ENCODE data around the gene CELF1.

CELF1 gene

GRCh38 chr11:47589584-47589976 lies 36.6 kb upstream of the CELF1 start:
- no peak overlapping the region for H3K4me3 ChIP-seq (ENCODE audit: low read length)
- H3K9ac ChIP-seq (ENCODE audit: low read depth, low read length): no peak overlapping the region
- no peaks in the 10 kb centered on the region for H3K9me3 ChIP-seq (ENCODE audit: insufficient read depth, low read depth, low read length)
- no peaks in the 10 kb centered on the region; the same call in 1 of the 2 replicates for H3K36me3 ChIP-seq (ENCODE audit: insufficient read depth, low read depth, low read length)
- peaks cover 6% of the 10 kb centered on the region; the same call in 1 of the 2 replicates for H3K4me1 ChIP-seq (ENCODE audit: insufficient read depth, low read length)
- H3K27me3 ChIP-seq (ENCODE audit: insufficient read depth, low read length): peaks cover 27% of the 10 kb centered on the region
- H3K27ac ChIP-seq (ENCODE audit: low read length): no peak overlapping the region

- H3K36me3 ChIP-seq (ENCODE audit: insufficient read depth, low read depth, low read length): peaks cover 5% of the 10 kb centered on the region
- H3K4me1 ChIP-seq (ENCODE audit: insufficient read depth, low read length): peaks cover 3% of the 10 kb centered on the region; the same call in 1 of the 2 replicates
- H3K4me3 ChIP-seq (ENCODE audit: low read length): no peak overlapping the region
- H3K27ac ChIP-seq (ENCODE audit: low read length): no peak overlapping the region
- H3K9me3 ChIP-seq (ENCODE audit: insufficient read depth, low read depth, low read length): no peaks in the 10 kb centered on the region
- H3K9ac ChIP-seq (ENCODE audit: low read depth, low read length): no peak overlapping the region
- H3K27me3 ChIP-seq (ENCODE audit: insufficient read depth, low read length): peaks cover 23% of the 10 kb centered on the region
These were observed 36.2 kb upstream of the CELF1 start for GRCh38 chr11:47589118-47589517.

- no peak overlapping the region for H3K9ac ChIP-seq (ENCODE audit: low read depth, low read length)
- no peak overlapping the region for H3K4me3 ChIP-seq (ENCODE audit: low read length)
- H3K27ac ChIP-seq (ENCODE audit: low read length): no peak overlapping the region
- H3K36me3 ChIP-seq (ENCODE audit: insufficient read depth, low read depth, low read length): peaks cover 17% of the 10 kb centered on the region
- H3K4me1 ChIP-seq (ENCODE audit: insufficient read depth, low read length): peaks cover 3% of the 10 kb centered on the region; the same call in 1 of the 2 replicates
- peaks cover 10% of the 10 kb centered on the region for H3K27me3 ChIP-seq (ENCODE audit: insufficient read depth, low read length)
- no peaks in the 10 kb centered on the region for H3K9me3 ChIP-seq (ENCODE audit: insufficient read depth, low read depth, low read length)
These were observed 34.9 kb upstream of the CELF1 start for GRCh38 chr11:47587723-47588326.

- Histone ChIP-seq H3K9ac (ENCODE audit: low read depth, low read length) (no peak overlapping the region), H3K36me3 (ENCODE audit: insufficient read depth, low read depth, low read length) (peaks cover 24% of the 10 kb centered on the region), H3K27ac (ENCODE audit: low read length) (no peak overlapping the region), H3K4me1 (ENCODE audit: insufficient read depth, low read length) (no peaks in the 10 kb centered on the region; the same call in 1 of the 2 replicates), H3K27me3 (ENCODE audit: insufficient read depth, low read length) (peaks cover 4% of the 10 kb centered on the region), H3K9me3 (ENCODE audit: insufficient read depth, low read depth, low read length) (no peaks in the 10 kb centered on the region), H3K4me3 (ENCODE audit: low read length) (no peak overlapping the region)
These were observed 34.2 kb upstream of the CELF1 start for GRCh38 chr11:47587039-47587716.

- Histone ChIP-seq H3K27me3 (ENCODE audit: insufficient read depth, low read length) (no peaks in the 10 kb centered on the region), H3K9ac (ENCODE audit: low read depth, low read length) (no peak within 1 kb of the TSS), H3K4me1 (ENCODE audit: insufficient read depth, low read length) (no peaks in the 10 kb centered on the region), H3K4me3 (ENCODE audit: low read length) (no peak within 1 kb of the TSS), H3K27ac (ENCODE audit: low read length) (no peak within 1 kb of the TSS), H3K9me3 (ENCODE audit: insufficient read depth, low read depth, low read length) (no peaks in the 10 kb centered on the region), H3K36me3 (ENCODE audit: insufficient read depth, low read depth, low read length) (peaks cover 33% of the 10 kb centered on the region)
These were observed 33.3 kb upstream of the CELF1 start, which contains the start of gene FAM180B for GRCh38 chr11:47586098-47586855. Gene FAM180B, plus strand, starts transcription at chr11:47586678. Its CDS starts 91 bp downstream, at chr11:47586769.

GRCh38 chr11:47583844-47584243 lies 30.9 kb upstream of the CELF1 start:
- no peak overlapping the region for H3K9ac ChIP-seq (ENCODE audit: low read depth, low read length)
- peaks cover 43% of the 10 kb centered on the region for H3K36me3 ChIP-seq (ENCODE audit: insufficient read depth, low read depth, low read length)

GRCh38 chr11:47578524-47579494 lies 25.9 kb upstream of the CELF1 start, which contains the start of the genes KBTBD4 and NDUFS3:
Gene KBTBD4, minus strand, starts transcription at chr11:47578970. Its CDS starts 19 bp downstream, at chr11:47578951.
Gene NDUFS3, plus strand, starts transcription at chr11:47579074. Its CDS starts 18 bp downstream, at chr11:47579092.
- H3K4me3 ChIP-seq (ENCODE audit: low read length): peak within 1 kb of the TSS; percentile 98
- peak within 1 kb of the TSS; percentile 95 for H3K27ac ChIP-seq (ENCODE audit: low read length)
- H3K9ac ChIP-seq (ENCODE audit: low read depth, low read length): peak within 1 kb of the TSS; percentile 98
- H3K36me3 ChIP-seq (ENCODE audit: insufficient read depth, low read depth, low read length): peaks cover 61% of the 10 kb centered on the region
- no peaks in the 10 kb centered on the region for H3K27me3 ChIP-seq (ENCODE audit: insufficient read depth, low read length)
- peaks cover 7% of the 10 kb centered on the region; the same call in 1 of the 2 replicates for H3K4me1 ChIP-seq (ENCODE audit: insufficient read depth, low read length)
- H3K9me3 ChIP-seq (ENCODE audit: insufficient read depth, low read depth, low read length): no peaks in the 10 kb centered on the region

More at GRCh38 chr11:47583844-47584243, 30.9 kb upstream of the CELF1 start:
- Histone ChIP-seq H3K27ac (ENCODE audit: low read length) (no peak overlapping the region), H3K4me3 (ENCODE audit: low read length) (no peak overlapping the region), H3K4me1 (ENCODE audit: insufficient read depth, low read length) (0 out of 2 replicates have a peak, but pooled peaks cover 3% of the 10 kb centered on the region), H3K27me3 (ENCODE audit: insufficient read depth, low read length) (no peaks in the 10 kb centered on the region), H3K9me3 (ENCODE audit: insufficient read depth, low read depth, low read length) (no peaks in the 10 kb centered on the region)

- peak overlapping the region; percentile 98; the same call in 1 of the 2 replicates for H3K9ac ChIP-seq (ENCODE audit: low read depth, low read length)
- no peaks in the 10 kb centered on the region for H3K27me3 ChIP-seq (ENCODE audit: insufficient read depth, low read length)
- no peak overlapping the region for H3K27ac ChIP-seq (ENCODE audit: low read length)
- H3K4me3 ChIP-seq (ENCODE audit: low read length): peak overlapping the region; percentile 98
- peaks cover 7% of the 10 kb centered on the region; the same call in 1 of the 2 replicates for H3K4me1 ChIP-seq (ENCODE audit: insufficient read depth, low read length)
- H3K36me3 ChIP-seq (ENCODE audit: insufficient read depth, low read depth, low read length): peaks cover 61% of the 10 kb centered on the region
- no peaks in the 10 kb centered on the region for H3K9me3 ChIP-seq (ENCODE audit: insufficient read depth, low read depth, low read length)
These were observed 24.6 kb upstream of the CELF1 start for GRCh38 chr11:47577460-47578041.

GRCh38 chr11:47573321-47573720 lies 20.4 kb upstream of the CELF1 start:
- no peaks in the 10 kb centered on the region for H3K9me3 ChIP-seq (ENCODE audit: insufficient read depth, low read depth, low read length)

GRCh38 chr11:47572715-47573255 lies 19.9 kb upstream of the CELF1 start:
- no peak overlapping the region for H3K27ac ChIP-seq (ENCODE audit: low read length)
- peaks cover under 1% of the 10 kb centered on the region; the same call in 1 of the 2 replicates for H3K4me1 ChIP-seq (ENCODE audit: insufficient read depth, low read length)
- H3K4me3 ChIP-seq (ENCODE audit: low read length): no peak overlapping the region
- peaks cover 71% of the 10 kb centered on the region for H3K36me3 ChIP-seq (ENCODE audit: insufficient read depth, low read depth, low read length)
- no peaks in the 10 kb centered on the region for H3K27me3 ChIP-seq (ENCODE audit: insufficient read depth, low read length)
- no peak overlapping the region for H3K9ac ChIP-seq (ENCODE audit: low read depth, low read length)
- no peaks in the 10 kb centered on the region for H3K9me3 ChIP-seq (ENCODE audit: insufficient read depth, low read depth, low read length)

More at GRCh38 chr11:47573321-47573720, 20.4 kb upstream of the CELF1 start:
- H3K36me3 ChIP-seq (ENCODE audit: insufficient read depth, low read depth, low read length): peaks cover 71% of the 10 kb centered on the region
- H3K4me3 ChIP-seq (ENCODE audit: low read length): no peak overlapping the region
- H3K27me3 ChIP-seq (ENCODE audit: insufficient read depth, low read length): no peaks in the 10 kb centered on the region
- H3K27ac ChIP-seq (ENCODE audit: low read length): no peak overlapping the region
- peaks cover 4% of the 10 kb centered on the region; the same call in 1 of the 2 replicates for H3K4me1 ChIP-seq (ENCODE audit: insufficient read depth, low read length)
- no peak overlapping the region for H3K9ac ChIP-seq (ENCODE audit: low read depth, low read length)

Data from iPS-20b (cell line).